GM19324 (cell line): Measurements from ENCODE around the gene TSLP.

ENCODE experiments used
- ATAC-seq: cut with Tn5 transposase; IDR thresholded peaks from one replicate; pipeline ENCODE4 v1.9.1; 2021; ENCODE audit warnings: mild to moderate bottlenecking, moderate library complexity; ENCODE audit not compliant: unreplicated experiment, low FRiP score

The TSLP gene

DNA sequence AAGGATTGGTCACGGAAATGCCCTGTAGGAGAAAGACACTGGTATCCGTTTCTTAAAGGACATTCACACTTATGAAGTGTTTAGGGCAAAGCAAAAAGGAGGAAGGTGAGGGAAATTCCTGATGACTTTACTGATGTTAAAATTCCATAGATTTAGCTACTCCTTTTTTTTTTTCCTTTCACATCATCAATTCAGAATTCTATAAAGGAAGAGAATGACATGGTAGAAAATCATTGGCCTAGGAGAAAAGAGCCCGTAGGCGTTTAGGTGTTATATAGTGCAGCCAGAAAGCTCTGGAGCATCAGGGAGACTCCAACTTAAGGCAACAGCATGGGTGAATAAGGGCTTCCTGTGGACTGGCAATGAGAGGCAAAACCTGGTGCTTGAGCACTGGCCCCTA, at the start of gene TSLP:
TSLP (plus strand) TSS at position 301 of the 400 bp plus-strand sequence. CDS start 178 bp downstream, outside the sequence.
- ATAC-seq: no peak

- ATAC-seq: no peak
Measured at GRCh38 chr5:111022301-111022700, 49.2 kb upstream of the TSLP start.

- ATAC-seq: no peak
Measured at GRCh38 chr5:111028865-111029264, 42.6 kb upstream of the TSLP start.

DNA sequence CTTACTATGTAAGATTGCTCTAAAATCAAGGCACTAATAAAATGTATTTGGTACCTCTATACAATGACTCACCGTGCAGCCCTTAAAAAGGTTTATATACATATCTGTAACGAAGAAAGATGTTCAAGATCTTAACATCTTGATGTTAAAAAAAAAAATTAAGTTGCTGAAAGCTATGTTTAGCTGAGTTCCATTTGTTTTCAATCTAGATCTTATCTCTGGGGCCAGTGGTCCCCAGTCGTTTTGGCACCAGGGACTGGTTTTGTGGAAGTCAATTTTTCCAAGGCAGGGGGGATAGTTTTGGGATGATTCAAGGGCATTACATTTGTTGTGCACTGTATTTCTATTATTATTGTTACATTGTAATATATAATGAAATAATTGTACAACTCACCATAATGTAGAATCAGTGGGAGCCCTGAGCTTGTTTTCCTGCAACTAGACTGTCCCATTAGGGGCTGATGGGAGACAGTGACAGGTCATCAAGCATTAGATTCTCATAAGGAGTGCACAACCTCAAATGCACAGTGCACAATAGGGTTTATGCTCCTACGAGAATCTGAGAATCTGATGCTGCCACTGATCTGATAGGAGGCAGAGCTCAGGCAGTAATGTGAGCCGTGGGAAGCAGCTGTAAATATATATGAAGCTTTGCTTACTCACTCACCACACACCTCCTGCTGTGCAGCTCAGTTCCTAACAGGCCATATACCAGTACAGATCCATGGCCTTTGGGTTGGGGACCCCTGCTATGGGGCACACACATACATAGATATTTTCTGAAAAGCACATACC, 27.6 kb upstream of the TSLP start:
- ATAC-seq: no peak

DNA sequence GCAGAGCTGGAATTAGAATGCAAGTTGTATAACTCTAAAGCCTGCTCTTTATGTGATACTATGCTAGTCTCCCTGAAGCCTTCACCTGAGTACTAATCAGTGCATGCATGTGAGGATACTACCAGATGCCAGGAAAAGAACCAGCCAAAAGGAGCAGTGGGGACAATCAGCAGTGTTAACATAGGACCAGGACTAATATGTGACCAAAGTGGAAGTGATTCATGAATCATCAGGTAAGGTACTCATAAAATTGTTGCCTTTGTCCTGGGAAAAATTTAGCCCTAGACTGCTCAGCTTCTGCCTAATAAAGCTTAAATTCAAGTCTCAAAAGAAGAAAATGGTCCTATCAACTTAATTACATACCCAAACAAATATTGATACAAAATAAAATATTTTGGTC, 13.4 kb upstream of the TSLP start:
- ATAC-seq: no peak

DNA sequence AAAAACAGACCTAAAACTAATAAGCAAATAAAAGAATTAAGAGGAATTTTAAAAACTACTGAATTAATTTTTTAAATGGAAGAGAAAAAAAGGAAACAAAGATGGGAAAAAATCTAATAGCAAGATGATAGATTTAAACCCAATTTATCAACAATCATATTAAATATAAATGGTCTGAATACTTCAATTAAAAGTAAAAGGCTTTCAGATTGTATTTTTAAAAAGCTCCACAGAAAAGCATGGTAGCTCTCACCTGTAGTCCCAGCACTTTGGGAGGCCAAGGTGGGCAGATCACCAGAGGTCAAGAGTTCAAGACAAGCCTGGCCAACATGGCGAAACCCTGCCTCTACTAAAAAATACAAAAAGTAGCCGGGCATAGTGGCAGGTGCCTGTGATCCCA, 11.3 kb upstream of the TSLP start:
- ATAC-seq: no peak

DNA sequence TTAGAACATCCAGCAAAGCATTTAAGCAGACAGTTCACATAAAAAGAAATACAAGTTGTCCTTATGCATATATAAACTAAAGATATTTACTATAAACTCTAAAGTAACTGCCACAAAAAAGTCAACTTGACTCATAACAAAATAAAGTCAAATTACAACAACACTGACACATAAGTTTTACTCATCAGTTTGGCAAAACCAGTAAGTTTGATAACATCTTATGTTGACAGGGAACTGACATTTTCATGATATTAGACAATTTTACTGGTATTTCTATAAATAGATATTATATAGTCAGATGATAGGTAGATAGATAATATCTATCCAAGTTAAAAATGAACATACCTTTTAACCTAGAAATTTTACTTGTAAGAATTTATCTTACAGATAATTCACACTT, 9.9 kb upstream of the TSLP start:
- ATAC-seq: no peak

GRCh38 chr5:111063709-111064322, 7.7 kb upstream of the TSLP start:
- no peak for ATAC-seq

DNA sequence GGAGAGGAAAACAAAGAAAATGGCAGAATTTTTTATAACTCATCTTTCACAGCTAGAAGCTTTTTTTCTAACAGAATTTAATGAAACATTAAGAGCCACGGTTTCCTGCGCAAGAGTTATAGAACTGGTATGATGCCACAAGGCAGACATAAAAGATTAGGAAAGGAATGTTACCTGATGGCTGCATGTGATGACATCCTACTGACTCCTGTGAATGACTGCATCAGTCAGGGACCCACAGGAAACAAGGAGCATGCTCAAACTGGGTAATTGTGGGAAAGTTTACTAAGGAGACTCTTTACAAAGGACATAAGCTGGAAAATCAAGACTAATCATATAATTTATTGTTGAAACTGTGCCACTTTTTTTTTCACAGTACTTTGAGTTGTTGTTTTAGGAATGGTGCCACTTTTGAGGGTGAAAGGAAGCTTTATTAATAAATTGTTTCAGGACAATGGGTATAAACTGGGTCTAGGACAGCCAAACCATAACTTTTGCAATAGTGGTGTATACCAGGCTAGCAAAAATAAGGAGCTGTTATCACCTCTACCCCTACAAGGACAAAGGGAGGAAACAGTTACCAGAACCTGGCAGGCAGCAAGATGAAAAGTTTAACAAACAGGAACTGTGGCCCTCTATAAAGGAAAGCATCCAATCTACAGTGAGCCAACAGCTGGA, 5.1 kb upstream of the TSLP start:
- no peak for ATAC-seq

DNA sequence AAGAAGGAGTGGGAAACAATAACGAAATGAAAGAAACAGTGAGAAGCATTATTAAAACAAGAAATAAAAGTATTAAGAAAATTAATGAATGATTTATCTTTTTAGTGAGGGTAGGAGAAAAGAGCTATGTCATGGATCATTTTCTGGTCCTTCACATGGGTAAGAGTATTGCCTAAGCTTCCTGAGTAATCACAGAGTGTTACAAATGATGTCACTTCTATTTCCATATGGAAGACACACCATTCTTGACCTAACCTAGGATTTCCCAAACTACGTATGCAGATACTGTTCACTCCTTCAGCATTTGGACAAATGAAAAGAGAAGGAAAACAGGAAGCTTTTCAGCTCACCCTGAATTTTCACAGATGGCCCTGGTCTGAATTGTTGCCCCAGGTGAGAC, 3.3 kb upstream of the TSLP start:
- ATAC-seq: no peak

- no peak for ATAC-seq
Measured at GRCh38 chr5:111069839-111070238, 1.7 kb upstream of the TSLP start.

- peak; percentile 47 for ATAC-seq
Measured at GRCh38 chr5:111070272-111071134, 1.0 kb upstream of the TSLP start.

DNA sequence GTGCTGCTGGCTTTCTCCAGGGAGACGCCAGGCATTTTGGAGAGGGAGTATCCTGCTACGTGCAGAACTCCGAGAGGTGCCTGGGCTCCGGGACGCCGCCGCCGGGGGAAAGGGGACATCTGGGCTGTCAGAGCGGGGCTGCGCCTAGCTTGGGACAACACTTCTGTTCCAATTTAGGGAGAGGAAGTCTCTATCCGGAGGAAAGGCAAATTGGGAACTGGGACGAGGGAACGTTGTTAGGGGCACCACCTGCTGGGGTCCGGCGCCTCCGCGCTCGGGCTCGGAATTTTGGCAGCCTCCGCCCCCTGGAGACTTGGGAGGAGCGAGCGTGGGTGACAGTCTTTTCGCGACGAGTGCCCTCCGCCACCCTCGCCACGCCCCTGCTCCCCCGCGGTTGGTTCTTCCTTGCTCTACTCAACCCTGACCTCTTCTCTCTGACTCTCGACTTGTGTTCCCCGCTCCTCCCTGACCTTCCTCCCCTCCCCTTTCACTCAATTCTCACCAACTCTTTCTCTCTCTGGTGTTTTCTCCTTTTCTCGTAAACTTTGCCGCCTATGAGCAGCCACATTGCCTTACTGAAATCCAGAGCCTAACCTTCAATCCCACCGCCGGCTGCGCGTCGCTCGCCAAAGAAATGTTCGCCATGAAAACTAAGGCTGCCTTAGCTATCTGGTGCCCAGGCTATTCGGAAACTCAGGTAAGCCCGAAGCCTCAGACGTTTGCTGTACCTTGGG, 1.6 kb downstream of the TSLP start:
- peak; percentile 79 for ATAC-seq

DNA sequence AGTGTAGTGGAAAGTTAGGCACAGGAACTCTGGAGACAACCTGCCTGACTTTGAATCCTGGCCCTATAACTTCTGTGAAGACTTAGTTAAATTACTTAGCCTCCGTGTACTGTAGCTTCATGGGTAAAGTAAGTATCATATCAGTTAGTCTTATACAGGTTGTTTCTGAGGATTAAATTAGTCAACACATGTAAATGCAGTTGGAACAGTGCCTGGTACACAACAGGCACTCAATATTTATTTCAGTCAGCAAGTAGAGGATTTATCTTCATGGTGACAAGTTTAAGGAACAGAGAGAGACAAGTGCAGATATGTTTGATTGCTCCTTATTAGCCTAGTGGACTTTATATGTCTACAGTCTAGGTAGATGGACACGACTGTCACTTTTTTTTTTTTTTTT, 2.7 kb downstream of the TSLP start:
- ATAC-seq: no peak

- no peak for ATAC-seq
Measured at GRCh38 chr5:111075520-111075919, 4.0 kb downstream of the TSLP start.

- ATAC-seq: no peak
Measured at GRCh38 chr5:111076091-111076490, 4.6 kb downstream of the TSLP start.

GRCh38 chr5:111077678-111078077, 6.2 kb downstream of the TSLP start:
- no peak for ATAC-seq

- no peak for ATAC-seq
Measured at GRCh38 chr5:111079846-111080245, 8.3 kb downstream of the TSLP start.

DNA sequence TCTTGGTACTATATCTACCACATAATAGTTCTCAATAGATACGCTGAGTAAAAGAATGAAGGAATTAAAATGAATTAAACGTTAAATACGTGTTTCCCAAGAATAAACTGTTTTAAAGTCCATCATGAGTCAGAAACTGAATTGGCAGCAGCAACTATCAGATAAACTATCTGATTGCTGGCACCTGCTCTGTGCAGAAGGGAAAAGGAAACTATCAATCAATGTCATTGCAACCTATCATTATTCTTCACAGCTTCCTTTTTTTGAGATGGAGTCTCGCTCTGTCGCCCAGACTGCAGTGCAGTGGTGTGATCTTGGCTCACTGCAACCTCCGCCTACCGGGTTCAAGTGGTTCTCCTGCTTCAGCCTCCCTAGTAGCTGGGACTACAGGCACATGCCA, 11.8 kb downstream of the TSLP start:
- ATAC-seq: no peak
